ENCODE data around the gene HPSE.
A peak's percentile ranks its signal among the peaks of the same experiment; 100 is the strongest.

Gene HPSE

DNA sequence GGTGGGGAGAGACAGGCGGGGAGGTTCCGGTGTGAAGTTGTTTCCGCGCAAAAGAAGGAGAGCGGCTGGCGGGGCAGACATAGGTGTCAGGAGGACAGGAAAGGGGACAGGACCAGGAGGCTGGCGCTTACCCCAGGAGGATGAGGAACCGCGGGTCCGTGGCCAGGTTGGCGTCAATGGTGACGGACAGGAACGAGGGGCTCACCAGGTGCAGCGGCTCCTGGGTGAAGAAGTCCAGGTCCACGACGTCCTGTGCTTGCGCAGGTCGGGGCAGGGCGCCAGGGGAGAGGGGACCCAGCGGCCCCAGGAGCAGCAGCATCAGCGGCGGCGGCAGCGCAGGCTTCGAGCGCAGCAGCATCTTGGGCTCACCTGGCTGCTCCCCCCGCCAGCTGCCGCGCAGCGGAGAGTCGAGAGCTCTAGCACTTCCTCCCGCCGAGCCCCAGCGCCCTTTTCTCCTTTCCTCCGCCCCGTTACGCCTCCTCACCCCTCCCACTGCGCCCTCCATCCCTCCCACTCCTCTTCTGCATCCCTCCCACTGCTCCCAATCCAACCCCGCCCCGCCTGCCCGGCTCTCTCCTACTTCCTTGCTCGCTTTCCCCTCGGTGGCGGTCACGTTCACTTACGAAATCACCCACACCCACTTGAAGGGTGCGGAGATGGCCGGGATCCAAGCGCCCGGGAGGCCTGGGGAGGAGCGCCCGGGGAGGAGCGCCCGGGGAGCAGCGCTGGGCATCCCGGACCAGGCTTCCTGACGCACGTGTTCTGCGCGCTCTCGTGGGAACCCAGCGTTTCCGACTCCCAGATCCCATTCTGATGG lies at the start of gene HPSE:
Gene HPSE (minus strand): TSS at position 424 of the 817 bp plus-strand sequence. CDS start 66 bp downstream, at position 358.
- DNase-seq = peak; percentile 67

DNA sequence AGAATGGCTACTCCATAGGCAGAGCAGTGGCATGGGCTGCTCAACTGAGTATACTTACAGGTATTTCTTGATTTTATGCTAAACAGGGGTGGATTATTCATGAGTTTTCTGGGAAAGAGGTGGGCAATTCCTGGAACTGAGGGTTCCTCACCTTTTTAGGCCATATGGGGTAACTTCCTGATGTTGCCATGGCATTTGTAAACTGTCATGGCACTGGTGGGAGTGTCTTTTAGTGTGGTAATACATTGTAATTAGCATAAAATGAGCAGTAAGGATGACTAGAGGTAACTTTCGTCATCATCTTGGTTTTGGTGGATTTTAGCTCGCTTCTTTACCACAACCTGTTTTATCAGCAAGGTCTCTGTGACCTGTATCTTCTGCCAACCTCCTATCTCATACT lies 48.2 kb upstream of the HPSE start:
- DNase-seq = no peak

DNA sequence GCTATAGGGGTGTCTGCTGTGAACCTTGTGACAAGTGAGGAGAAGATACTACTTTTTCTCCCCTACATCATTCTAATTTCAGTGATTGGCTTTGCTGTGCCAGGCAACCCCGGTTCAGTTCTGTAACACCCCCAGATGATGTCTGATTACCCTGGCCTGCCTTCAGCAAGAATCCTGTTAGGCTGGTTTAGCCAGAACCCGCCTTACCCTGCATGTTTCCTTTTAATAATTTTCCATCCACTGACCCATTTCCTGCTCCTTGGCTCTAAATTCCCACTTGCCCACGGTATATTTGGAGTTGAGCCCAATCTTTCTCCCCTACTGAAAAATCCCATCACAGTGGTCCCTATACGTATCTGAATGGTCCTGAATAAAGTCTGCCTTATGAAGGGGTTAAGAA lies 46.5 kb upstream of the HPSE start:
- no peak for DNase-seq

DNA sequence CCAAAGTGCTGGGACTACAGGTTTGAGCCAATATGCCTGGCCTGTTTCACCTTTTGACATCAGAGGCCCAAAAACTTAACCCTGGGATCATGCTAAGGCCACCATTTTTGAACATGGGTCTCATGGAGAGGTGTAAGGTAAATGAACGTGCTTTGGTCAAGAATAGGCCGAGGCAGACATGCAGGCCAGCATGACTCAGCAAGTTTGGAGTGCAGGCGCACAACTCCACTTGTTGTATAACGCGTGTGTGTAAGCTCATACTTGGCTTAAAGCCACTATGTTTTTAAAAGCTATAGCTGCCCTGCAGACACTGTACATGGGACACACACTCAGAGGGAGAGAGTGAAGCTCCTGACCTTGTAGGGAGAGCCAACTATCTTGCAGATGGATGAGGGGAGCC lies 43.8 kb upstream of the HPSE start:
- no peak for DNase-seq

DNA sequence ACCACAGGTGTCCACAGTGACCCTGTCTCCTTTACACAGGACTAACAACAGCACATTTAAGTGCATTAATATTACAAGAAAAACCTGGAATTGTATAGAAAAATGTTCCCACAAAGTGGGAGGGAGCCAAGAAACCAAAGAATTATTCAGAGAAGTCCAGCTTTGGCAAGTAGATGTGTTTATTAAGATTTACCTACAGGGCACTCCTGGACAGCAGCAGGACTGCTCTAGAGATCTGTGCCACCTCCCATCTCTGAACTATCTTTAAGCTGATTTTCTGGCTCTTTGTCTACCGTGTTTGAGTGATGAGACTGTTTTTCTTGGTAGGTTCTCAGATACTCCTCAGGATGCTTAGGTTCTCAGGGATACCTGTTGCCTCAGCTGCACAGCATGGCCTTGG lies 38.3 kb upstream of the HPSE start:
- no peak for DNase-seq

DNA sequence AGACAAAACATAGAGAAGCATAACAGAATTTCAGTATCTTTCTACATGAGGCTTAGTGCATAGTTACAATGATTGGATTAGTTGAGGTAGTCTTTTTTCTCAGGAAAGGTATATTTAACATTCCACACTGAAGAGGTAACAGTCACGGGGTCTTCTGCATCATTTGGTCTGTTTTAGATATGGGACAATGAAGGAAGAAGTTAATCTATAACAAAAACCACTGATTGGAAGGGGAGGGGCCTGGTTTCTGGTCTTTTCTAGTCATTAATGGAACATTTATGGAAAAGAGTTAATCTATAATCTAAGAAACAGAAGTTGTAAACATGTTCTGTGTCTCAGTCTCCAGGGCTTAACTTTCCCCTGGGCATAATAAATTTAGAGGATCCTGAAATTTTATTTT lies 37.3 kb upstream of the HPSE start:
- no peak for DNase-seq

DNA sequence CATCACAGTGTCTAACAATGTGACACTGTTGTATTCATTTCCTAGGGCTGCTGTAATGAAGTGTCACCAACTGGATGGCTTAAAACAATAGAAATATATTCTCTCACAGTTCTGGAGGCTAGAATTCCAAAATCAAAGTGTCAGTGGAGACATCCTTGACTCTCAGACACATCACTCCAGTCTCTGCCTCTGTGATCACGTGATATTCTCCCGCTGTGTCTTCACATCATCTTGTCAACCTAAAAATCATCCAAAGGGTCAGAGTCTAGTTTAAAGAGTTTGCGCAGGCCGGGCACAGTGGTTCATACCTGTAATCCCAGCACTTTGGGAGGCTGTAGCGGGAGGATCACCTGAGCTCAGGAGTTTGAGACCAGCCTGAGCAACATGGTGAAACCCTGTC lies 36.6 kb upstream of the HPSE start:
- no peak for DNase-seq

DNA sequence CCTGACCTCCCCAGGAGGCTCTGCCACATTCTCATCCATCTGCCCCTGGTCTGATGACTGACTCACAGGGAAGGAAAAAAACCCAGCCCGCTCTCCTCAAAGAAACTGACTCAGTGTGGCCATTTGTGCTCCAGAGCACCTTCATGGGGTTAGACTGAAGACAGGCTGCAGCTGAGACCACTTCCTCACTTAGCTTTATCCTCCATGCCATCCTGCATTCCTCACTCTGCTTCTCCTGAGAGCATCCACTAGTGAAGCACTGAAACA lies 35.9 kb upstream of the HPSE start:
- no peak for DNase-seq

DNA sequence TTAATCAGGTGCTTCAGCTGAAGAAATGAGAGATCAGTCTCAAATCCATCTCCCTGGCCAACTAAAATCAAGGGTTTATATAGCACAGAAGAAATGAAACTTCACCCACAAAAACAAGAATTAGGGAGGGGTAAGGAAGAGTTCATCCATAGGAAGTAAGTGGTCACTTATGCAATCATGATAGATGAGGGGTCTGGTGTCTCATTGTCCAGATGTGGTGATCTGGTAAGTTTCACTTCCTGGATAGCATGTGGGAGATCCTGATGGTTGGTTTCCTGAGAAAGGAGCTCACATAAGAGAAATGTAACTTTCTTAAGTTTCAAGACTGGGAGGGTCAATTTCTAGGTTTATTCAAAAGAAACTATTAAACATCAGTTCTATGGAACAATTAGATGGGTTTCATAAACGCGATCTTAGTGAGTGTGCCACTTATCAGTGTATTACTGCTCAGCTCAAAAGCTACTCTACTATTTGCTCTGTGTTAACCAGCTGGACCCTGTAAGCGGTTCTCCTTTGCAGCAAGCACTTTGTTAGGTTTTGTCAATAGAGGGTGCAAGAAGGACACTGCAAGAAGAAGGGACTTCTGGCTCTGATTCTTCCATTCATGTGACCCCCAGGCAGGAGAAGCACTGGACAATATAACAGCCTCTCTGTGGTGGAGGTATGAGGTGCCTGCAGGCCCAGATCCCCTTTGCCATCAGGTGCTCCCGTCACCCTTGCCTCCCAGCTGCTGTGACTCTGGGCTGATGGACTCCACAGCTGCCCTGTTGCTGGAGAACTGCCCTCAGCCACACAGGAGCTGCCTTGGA lies 35.4 kb upstream of the HPSE start:
- DNase-seq = no peak

DNA sequence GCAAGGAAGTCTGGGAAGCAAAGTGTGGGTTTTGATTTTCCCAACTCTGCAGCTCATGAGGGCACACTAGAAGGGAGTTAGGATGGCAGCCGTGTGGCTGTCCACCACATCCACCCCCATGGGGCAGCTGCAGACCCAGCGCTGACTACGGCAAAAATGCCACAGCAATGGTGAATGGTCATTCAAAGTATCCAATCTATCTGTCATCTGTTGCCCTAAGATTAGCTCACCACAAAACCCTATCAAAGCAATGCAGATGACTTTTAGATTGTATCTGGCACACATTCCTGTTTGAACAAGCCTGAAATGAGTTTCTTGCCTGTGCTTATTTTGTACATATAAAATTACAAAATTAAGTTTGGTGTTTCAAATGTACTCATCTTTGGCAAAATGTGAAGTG lies 29.7 kb upstream of the HPSE start:
- DNase-seq = no peak

DNA sequence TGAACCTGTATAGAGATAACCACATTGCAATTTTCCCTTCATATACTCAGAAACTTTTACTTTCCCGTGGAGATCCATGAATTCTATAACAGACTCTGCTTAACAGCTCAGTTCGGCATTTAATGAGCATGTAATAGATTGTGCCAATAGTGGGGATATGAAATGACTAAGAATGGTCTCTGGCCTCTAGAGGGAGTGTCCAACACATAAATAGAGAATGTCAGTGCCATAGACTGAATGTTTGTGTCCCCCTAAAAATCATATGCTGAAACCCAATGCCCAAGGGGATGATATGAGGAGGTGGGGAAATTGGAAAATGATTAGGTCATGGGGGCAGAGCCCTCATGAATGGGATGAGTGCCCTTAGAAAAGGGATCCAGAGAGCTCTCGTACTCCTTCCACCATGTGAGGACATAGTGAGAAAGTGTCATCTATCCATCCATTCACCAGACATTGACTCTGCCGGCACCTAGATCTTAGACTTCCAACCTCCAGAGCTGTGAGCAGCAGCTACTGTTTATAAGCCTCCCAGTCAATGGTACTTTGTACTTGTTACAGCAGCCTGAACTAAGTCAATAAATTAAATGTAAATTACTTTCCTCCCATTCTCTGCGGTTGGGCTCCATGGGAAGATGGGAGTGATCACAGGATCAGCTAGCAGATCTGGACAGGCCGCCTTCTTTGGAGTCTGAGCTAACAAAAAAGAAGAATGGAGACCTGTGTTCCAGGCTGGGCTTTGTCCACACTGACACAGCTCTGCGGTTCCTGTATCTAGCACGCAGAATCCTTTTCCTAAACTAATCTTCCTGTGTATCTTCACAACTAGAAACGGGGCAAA lies 28.1 kb upstream of the HPSE start:
- DNase-seq = no peak

DNA sequence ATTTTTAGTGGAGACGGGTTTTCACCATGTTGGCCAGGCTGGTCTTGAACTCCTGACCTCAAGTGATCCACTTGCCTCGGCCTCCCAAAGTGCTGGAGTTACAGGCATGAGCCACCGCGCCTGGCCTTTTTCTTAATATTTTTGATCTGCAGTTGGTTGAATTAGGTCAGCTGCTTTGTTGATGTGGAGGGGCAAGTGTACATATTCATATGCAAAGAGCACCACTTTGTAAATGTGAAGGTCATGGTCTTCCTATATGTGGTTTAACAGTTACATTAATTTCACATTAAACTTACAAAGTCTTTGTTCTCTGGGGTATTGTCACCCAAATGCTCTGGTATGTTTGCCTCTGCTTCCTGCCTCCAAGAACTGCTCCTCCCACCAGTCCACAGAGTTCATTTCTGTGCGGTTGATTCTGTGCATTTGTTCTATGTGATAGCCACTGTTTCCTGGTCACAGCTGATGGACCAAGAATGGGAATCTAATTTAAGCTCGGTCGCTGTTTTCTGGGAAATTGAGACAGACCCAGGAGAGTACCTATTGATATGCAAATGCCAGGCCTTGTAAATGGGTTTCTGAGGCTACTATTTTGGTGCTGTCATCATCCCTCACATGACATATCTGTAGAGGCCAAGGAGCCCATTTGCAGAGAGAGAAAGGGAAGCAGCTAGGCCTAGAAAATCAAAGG lies 26.9 kb upstream of the HPSE start:
- no peak for DNase-seq

DNA sequence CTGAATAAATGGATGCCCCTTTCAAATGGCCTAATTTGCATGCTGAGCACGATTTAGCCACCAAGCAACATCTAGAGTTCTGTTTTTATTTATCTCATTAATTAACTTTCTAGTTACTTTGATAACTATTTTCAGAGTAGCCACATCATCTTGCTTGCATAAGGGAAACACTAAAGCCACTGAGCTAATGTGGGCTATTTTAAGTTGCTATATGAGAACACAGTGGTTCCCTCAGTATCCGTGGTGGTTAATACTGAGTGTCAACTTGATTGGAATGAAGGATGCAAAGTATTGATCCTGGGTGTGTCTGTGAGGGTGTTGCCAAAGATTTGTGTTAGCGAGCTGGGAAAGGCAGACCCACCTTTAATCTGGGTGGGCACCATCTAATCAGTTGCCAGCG lies 25.4 kb upstream of the HPSE start:
- no peak for DNase-seq

DNA sequence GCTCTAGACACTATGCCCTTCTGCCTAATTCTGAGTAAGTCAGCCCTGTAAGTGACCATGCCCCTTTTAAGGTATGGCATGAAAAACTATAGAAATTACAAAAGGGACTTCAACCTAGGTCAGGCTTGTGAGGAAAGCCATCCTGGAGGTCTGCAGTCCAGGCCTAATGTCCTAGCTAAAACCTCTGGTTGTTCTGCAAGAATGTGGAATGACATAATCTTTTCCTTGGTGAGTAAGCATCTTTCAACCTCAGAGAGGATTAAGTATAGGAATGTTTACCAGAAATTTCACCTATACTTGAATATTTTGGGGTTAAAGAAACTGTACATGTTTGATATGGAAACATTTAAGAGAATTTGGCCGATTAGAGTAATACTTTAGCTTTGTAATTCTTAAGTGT lies 23.8 kb upstream of the HPSE start:
- DNase-seq = no peak

DNA sequence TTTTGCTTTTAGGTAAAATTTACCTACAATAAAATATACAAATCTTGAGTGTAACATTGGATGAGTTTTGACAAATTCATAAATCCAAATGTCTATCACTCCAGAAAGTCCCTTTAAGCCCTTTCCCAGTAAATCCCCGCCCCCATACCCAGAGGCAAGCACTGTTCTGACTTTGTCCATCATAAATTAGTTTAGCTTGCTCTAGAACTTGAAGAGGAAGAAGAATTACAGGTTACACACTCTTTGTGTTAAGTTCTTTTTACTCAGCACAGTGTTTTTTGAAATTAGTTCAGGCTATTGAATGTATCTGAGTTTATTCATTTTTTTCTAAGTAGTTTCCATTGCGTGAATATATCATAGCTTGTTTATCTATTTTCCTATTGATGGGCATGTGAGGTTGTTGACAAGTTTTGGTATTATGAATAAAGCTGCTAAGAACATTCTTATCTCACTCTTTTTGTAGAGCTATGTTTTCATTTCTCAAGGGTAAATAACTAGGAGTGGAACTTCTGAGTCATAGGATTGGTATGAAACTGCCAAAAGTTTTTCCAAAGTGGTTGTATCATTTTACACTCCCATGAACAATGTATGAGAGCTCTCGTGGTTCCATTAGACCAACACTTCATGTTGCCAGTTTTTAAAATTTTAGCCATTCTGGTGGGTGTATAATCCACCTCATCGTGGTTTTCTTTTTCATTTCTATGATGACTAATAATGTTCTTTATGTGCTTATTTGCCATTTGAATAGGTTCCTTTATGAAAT lies 22.4 kb upstream of the HPSE start:
- DNase-seq = no peak

DNA sequence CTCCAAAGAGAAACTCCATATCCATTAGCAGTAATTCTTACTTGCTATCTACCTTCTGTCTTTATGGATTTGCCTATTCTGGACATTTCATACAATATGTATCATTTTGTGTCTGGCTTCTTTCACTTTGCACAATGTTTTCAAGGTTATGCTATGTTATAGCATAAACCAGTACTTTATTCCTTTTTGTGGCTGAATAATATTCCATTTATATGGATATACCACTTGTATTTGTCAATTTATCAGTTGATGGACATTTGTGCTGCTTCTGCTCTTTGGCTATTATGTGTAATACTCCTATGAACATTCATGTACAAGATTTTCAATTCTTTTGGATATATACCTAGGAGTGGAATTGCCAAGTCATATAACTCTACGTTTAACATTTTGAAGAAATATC lies 18.9 kb upstream of the HPSE start:
- DNase-seq = no peak

DNA sequence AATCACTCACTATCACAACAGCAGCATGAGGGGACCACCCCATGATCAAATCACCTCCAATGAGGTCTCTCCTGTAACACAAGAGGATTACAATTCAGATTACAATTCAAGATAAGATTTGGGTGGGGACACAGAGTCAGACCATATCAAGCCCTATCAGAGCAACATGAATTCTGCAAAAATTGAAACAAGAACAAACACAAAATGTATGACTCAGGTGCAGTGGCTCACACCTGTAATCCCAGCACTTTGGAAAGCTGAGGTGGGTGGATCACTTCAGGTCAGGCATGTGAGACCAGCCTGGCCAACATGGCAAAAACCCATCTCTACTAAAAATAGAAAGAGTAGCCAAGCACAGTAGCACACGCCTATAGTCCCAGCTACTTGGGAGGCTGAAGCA lies 13.4 kb upstream of the HPSE start:
- DNase-seq = no peak

DNA sequence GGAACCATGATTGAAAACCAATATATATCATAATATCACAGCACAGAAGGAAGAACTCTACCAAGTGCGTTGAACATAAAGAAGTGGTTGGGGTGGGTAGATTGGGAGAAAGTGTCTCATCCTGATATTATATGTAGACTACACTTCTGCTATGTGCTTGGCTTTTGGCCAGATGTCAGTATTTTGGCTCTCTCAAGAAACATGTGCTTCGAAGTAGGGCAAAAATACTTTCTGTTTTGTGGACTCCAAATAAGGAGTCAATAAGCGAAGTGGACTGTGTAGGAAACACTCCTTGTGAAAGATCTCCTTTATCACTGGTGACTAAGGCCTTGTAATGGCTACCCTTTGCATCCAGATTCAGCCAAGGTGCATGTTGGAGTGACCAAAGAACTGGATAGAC lies 7.8 kb upstream of the HPSE start:
- no peak for DNase-seq

DNA sequence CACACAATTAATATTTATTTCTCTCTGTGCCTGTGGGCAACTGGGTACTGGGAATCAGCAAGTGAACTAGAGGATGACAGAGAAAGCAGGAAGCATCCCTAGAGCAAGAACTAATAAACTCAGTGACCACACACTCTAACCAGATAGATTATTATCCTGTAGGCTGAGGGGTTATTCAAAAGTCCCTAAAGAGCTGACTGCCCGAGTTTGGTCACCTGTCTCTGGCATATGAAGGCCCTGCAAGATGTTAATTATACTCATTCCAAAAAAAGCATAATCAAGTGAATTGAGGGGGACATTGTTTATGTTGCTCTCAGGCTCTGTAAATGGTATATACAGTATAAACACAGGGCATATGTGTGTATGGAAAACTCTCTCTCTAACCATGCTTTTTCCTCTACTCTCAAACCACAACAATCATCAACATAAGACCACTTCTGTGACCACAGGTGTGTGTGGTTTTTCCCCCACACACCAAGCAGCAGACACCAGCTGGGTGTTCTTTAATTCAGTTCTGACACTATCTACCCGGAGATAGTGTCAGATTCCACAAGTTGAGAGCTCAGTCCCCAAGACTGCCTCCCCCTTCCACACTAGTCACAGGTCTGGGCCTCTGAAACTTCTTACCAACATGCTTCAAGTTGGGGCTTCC lies 6.2 kb upstream of the HPSE start:
- peak; percentile 18 for DNase-seq

DNA sequence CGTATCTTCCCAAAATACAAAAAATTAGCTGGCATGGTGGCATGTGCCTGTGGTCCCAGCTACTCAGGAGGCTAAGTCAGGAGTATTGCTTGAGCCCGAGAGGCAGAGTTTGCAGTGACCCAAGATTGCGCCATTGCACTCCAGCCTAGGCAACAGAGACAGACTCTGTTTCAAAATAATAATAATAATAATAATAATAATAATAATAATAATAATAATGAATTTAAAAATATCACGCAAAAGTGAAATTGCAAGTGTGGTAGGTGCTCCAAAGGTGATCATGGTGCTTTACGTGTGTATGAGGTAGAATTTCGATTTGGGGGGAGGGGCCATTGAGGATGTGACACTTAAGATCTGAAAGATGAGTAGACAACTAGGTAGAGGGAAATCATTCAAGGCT lies 4.9 kb upstream of the HPSE start:
- DNase-seq = no peak

DNA sequence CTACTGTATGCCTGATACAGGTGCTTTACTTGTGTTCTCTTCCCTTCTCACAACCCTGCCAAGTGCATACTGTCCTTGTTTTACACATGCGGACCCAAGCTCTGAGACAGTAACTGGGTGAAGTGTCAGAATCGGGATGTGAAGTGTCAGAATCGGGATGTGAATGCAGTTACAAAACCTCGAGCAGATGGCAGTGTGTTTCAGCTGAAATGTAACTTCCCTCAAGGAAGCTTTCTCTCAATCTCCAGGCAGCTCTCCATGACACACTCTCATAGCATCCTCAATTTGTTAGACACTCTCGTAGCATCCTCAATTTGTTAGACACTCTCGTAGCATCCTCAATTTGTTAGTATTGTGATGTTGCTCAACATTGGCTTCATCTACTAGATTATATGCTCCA lies 1.1 kb upstream of the HPSE start:
- DNase-seq = no peak

DNA sequence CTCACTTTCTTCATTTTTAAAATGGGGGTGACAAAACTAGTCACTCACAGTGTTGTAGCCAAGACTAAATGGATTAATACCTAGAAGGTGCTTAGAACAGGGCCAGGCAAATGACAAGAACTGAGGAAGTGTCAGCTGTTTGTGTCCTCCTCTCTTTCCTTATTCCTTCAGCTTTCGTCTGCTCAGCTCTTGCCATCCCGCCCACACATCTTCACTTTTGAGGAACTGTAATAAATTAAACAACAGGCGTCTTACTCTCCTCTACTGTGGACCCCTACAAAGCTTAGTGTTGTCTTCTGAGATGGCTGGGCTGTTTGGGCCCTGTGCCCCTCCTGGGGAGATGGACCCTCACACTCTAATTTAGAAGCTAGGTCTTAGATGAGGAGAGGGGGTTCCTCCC lies 2.7 kb downstream of the HPSE start:
- no peak for DNase-seq
